GM12875 (cell line): Measurements from ENCODE around the gene PYCR2.

Experiments
- H3K4me3 ChIP-seq: one replicate; pipeline ENCODE4 v1.5.1; 2011; ENCODE audit warnings: low read depth, low read length, control low read depth
- CTCF ChIP-seq: IDR thresholded peaks from 2 replicates; pipeline ENCODE4 v1.5.1; 2011; ENCODE audit warnings: low read depth, mild to moderate bottlenecking, control low read depth, inconsistent platforms, low read length, moderate library complexity, borderline replicate concordance; ENCODE audit not compliant: insufficient read depth

The PYCR2 gene

DNA sequence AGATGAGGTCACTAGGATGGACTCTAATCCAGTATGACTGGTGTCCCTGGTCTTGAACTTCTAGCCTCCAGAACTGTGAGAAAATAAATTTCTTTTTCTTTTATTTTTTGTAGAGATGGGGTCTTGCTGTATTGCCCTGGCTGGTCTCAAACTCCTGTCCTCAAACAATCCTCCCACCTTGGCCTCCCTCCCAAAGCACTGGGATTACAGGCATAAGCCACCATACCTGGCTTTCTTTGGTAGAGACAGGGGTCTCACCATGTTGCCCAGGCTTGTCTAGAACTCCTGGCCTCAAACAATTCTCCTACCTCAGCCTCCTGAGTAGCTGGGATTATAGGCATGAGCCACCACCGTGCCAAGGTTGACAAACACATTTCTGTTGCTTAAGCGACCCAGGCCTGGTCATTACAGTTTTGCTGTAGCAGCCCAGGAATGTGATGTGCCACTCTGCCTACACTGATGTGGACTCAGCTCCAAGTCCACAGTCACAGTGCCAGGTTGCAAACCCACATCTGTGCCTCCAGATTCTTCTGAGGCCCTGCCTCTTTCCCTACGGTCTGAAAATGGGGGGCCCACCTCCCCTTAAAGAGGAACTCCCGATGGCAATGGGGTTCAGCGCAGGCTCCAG is 15.9 kb downstream of the PYCR2 start:
- TF ChIP-seq CTCF = no peak
- no peak overlapping the region for H3K4me3 ChIP-seq

DNA sequence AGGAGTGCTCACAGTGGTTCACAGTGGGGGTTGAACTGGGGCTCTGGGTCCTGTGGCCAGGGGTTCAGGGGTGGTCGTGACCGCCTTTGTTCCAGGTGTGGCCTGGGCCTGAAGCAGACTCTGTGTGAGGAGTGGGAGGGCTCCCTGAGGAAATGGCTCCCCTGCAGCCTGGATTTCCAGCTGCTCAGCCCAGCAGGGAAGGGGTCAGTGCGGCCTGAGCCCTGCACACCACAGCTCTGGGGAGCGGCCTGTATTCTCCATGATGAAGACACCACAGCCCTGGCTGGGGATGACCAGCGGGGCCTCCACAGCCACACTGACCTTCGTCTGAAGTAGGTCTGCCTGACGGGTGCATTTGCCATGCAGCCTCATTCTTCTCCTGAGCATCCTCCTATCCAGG is 16.7 kb downstream of the PYCR2 start:
- H3K4me3 ChIP-seq = no peak overlapping the region
- no peak for TF ChIP-seq CTCF

GRCh38 chr1:225906467-225906866 is 17.6 kb downstream of the PYCR2 start:
- no peak overlapping the region for H3K4me3 ChIP-seq
- TF ChIP-seq CTCF = no peak

DNA sequence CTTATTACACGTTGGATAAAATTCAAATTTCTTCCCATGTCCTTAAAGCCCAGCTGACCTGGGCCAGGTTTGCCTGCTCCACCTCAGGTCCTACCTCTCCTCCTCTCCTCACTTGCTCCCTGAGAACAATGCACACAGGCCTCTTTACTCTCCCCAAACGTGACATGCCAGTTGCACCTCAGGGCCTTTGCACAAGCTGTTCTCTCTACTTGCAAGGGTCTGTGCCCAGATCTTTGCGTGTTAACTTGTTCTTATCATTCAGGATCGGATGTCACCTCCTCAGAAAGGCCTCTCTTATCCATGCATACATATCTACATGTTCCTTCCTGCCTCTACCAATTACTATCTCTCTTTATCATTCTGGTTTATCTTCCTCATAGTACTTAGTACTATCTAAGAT is 20.4 kb downstream of the PYCR2 start:
- no peak overlapping the region for H3K4me3 ChIP-seq
- no peak for TF ChIP-seq CTCF

GRCh38 chr1:225899044-225899925 is 24.8 kb downstream of the PYCR2 start:
- TF ChIP-seq CTCF = no peak
- no peak overlapping the region for H3K4me3 ChIP-seq

GRCh38 chr1:225897595-225898514 is 26.2 kb downstream of the PYCR2 start:
- no peak for TF ChIP-seq CTCF
- H3K4me3 ChIP-seq = no peak overlapping the region
